HG02943 (cell line): ENCODE measurements around the gene EIF2S2.
"Not testable (repeated sequence)": the region's sequence is repeated elsewhere in the genome, so short reads cannot be mapped to it uniquely, and the experiment has no call there.

Source experiments
- ATAC-seq: cut with Tn5 transposase; IDR thresholded peaks from one replicate; pipeline ENCODE4 v1.9.1; 2021; ENCODE audit warnings: mild to moderate bottlenecking, low read depth, moderate library complexity; ENCODE audit not compliant: unreplicated experiment

EIF2S2 gene

DNA sequence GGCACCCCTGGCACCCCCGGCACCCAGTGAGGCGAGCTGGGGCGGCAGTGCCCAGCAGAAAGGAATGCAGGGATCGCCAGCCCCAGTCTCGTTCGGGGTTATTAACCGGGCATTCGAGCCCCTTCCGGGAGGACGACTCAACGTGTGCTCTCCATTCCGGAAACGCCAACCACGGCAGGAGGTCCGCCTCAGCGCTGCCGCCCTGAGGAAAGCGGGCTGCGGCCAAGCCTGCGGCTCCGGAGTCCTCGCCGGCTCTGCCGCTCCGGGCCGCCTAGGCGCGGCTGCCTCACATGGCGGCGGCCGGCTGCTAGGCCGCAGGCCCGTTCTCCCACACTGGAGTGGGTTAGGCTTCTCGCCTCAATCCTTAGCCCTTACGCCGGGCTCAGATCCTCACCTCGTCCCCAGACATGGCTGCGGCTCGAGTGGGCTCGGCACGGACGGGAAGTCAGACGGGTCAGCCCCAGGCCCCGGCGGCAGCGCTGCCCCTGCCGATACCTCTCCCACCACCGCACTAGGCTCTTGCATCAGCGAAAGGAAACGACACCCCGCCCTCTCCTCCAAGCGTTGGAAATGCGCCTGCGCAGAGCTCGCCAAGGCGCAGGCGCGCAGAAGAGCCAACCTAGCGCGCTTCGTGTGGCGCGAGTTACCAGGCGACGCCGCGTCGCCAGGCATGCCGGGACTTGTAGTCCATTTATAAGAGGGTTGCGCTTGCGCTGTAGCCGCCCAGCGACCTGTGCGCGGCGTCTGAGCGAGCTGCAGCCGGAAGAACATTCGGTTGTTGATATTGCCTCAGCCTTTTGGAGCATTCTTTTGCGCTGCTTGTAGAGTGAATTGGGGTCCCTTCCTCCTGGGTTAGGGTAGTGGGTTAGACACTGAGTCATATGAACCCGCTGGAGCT, at the start of gene EIF2S2:
TSS of gene EIF2S2 (minus strand) at position 542 of the 898 bp plus-strand sequence. CDS start at position 409, 133 bp downstream.
- ATAC-seq, result peak; percentile 88

DNA sequence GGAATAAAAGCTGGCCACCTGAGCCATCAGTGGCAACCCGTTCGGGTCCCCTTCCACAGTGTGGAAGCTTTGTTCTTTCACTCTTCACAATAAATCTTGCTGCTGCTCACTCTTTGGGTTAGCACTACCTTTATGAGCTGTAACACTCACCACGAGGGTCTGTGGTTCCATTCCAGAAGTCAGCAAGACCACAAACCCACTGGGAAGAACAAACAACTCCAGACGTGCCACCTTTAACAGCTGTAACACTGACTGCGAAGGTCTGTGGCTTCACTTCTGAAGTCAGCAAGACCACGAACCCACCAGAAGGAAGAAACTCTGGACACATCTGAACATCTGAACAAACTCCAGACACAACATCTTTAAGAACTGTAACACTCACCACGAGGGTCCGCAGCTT, 45.7 kb upstream of the EIF2S2 start:
- not testable (repeated sequence) for ATAC-seq

DNA sequence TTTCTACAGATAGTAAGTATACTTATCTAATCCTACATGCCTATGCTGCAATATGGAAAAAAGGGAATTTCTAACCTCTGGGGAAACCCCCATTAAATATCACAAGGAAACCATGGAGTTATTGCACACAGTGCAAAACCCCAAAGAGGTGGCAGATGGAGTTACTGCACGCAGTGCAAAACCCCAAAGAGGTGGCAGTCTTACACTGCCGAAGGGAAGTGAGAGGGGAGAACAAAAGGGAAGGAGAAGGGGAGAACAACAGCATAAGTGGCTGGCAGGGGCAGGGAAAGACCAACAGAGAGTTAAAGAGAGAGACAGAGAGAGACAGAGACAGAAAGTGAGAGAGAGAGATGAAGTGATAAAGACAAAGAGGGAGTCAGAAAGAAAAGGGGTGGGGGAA, 43.8 kb upstream of the EIF2S2 start:
- no peak for ATAC-seq

DNA sequence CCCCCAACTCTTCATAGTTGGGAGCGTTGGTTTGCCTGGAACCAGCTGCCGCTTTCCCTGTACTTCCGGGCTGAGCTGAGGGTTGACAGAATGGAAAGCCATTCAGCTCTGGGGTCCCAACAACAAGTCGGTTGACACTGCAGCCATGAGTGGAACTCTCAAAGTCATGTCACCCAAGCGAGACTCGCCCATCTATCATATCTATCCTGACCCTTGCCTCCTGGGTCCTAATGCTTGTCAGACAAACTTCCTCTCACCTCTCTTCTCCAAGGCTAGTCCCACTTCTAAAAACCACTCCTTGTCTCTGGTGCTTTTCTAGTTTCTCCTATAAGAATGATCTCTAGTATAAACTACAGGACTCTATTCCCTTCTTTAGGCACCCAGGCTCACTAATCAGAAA, 41.1 kb upstream of the EIF2S2 start:
- not testable (repeated sequence) for ATAC-seq

- not testable (repeated sequence) for ATAC-seq
Observed at GRCh38 chr20:34152073-34152472, 40.0 kb upstream of the EIF2S2 start.

GRCh38 chr20:34150306-34151000, 38.4 kb upstream of the EIF2S2 start:
- no peak for ATAC-seq

DNA sequence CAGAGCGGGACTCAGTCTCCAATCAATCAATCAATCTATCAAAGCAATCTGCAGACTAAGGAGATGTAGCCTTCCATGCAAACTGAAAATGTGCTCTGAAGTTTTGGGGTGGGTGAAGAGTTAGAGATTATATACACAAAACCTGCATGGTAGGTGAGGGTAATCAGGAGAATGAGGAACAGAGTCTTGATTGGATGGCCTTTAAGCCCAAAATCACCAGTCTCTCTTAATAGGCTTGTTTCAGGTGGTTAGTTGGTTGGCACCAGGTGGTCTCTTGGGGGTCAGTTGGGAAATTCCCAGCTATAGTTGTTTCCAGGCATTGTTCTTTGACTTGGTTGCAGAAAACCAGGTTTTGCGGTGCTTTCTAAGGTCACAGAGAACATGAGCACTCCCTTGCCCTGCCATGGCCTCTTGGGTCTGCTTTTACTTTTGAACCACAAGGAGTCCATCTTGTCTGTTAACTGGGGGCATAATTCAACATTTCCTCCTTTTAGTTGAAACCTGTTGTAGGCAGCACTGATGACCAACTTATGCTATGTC, 33.3 kb upstream of the EIF2S2 start:
- ATAC-seq, result no peak

DNA sequence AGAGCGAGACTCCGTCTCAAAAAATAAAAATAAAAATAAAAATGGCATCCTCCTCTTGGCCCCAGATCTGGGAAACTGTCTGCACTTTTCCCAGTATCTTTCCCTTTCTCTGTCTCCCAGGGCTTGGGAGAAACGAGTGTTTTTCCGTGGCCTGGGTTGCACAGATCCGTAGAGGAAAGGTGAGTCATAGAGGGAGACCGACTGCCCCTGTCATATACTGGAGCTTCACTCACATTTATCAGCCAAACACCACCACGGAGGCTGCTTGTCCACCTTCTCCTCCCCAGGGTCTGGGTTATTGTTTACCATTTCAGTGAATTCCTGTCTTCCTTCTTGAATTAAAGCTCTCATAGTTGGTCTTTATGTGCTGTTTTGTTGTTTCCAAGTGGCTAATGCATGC, 31.9 kb upstream of the EIF2S2 start:
- no peak for ATAC-seq

- ATAC-seq, result no peak
Observed at GRCh38 chr20:34142121-34142520, 30.1 kb upstream of the EIF2S2 start.

GRCh38 chr20:34141293-34141692, 29.2 kb upstream of the EIF2S2 start:
- no peak for ATAC-seq

- ATAC-seq, result not testable (repeated sequence)
Observed at GRCh38 chr20:34135525-34136275, 23.7 kb upstream of the EIF2S2 start.

DNA sequence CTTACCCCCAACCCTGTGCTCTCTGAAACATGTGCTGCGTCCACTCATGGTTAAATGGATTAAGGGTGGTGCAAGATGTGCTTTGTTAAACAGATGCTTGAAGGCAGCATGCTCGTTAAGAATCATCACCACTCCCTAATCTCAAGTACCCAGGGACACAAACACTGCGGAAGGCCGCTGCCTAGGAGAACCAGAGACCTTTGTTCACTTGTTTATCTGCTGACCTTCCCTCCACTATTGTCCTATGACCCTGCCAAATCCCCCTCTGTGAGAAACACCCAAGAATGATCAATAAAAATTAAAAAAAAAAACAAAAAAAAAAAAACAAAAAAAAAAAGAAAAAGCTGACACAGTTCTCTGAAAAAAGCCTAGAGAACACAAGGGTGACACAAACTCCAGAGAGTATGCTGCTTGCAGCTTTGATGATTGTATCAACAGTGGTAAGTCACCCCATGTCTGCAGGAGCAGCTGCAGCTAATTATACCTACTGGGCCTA, 21.4 kb upstream of the EIF2S2 start:
- ATAC-seq, result not testable (repeated sequence)

DNA sequence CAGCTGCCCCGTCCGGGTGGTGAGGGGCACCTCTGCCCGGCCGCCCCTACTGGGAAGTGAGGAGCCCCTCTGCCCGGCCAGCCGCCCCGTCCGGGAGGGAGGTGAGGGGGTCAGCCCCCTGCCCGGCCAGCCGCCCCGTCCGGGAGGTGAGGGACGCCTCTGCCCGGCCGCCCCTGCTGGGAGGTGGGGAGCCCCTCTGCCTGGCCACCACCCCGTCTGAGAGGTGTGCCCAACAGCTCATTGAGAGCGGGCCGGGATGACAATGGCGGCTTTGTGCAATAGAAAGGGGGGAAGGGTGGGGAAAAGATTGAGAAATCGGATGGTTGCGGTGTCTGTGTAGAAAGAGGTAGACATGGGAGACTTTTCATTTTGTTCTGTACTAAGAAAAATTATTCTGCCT, 20.9 kb upstream of the EIF2S2 start:
- not testable (repeated sequence) for ATAC-seq

DNA sequence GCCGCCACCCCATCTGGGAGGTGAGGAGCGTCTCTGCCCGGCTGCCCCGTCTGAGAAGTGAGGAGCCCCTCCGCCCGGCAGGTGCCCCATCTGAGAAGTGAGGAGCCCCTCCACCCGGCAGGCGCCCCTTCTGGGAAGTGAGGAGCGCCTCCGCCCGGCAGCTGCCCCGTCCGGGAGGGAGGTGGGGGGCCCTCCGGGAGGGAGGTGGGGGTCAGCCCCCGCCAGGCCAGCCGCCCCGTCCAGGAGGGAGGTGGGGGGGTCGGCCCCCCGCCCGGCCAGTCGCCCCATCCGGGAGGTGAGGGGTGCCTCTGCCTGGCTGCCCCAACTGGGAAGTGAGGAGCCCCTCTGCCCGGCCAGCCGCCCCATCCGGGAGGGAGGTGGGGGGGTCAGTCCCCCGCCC, 20.4 kb upstream of the EIF2S2 start:
- ATAC-seq, result not testable (repeated sequence)

DNA sequence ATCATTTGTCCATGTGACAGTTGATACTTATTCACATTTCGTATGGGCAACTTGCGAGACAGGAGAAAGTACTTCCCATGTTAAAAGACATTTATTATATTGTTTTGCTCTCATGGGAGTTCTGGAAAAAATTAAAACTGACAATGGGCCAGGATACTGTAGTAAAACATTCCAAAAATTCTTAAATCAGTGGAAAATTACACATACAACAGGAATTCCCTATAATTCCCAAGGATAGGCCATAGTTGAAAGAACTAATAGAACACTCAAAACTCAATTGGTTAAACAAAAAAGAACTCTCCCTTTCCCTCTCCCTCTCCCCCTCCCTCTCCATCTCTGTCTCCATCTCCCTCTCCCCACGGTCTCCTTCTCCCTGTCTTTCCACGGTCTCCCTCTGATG, 19.4 kb upstream of the EIF2S2 start:
- no peak for ATAC-seq

- no peak for ATAC-seq
Observed at GRCh38 chr20:34129518-34130162, 17.6 kb upstream of the EIF2S2 start.

DNA sequence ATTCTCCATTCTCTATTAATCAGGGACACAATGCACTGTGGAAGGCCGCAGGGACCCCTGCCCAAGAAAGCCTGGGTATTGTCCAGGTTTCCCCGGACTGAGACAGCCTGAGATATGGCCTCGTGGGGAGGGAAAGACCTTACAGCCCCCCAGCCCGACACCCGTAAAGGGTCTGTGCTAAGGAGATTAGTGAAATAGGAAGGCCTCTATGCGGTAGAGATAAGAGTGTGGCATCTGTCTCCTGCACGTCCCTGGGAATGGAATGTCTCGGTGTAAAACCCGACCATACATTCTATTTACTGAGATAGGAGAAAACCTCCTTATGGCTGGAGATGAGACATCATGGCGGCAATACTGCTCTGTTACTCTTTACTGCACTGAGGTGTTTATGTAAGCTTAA, 15.7 kb upstream of the EIF2S2 start:
- ATAC-seq, result no peak

DNA sequence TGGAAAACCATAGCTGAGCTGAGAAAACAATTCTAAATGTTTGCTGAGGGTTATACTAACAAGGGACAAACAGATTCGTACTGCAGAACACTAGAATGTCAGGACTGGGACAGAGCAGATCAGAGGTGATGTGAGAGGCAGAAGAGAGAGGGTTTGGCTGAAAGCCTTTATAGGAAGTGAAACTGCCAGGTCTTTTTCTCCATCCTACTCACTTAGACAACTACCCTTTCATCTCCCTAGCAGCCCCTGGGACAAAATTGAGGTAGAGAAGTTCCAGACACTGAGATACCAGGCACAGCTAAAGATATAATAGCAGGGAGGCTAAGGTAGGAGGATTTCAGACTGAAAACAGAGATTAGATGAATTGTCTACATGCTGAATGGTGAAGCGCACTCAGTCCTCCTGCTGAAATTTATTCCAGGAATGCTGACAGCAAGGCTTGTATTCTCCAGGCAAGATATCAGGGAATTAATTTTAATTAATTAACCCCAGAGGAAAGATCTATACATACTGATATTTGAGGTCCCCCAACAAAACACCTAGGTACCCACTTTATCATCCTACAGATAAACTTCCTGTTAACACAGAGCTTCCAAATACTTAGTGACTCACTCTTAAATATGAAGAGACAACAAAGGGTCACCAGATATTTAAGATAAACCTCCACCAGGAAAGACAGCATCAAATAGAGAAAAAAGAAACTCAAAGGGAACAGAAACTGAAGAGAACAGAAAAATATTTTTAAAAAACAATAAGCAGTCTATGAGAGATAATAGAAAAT, 12.6 kb upstream of the EIF2S2 start:
- no peak for ATAC-seq

- ATAC-seq, result no peak
Observed at GRCh38 chr20:34123309-34123708, 11.3 kb upstream of the EIF2S2 start.
